Smooth muscle cell (in vitro differentiated cells): Measurements from ENCODE around the gene DUSP7. TPM values are rescaled to one million over a fixed set of nuclear protein-coding genes. Genes with fewer than 3 reads are reported as not detected.

Experiments
- DNase-seq: peaks from one replicate; lab custom pipeline; 2025; ENCODE audit not compliant: unreplicated experiment; lab: John Stamatoyannopoulos, UW
- H2AFZ ChIP-seq: fragments of 200-600 bp; sonication (generic); 2 replicates; pipeline ENCODE4 v1.6.0; 2016; ENCODE audit warnings: antibody characterized with exemption, low read depth, mild to moderate bottlenecking
- H3F3A ChIP-seq: fragments of 200-600 bp; sonication (generic); 2 replicates; pipeline ENCODE4 v1.6.0; 2017; ENCODE audit warnings: antibody characterized with exemption, low read depth
- H3K27ac ChIP-seq: fragments of 200-600 bp; sonication (generic); 2 replicates; pipeline ENCODE4 v1.5.1; 2016; ENCODE audit warnings: low read depth, mild to moderate bottlenecking
- H3K27me3 ChIP-seq: fragments of 200-600 bp; sonication (generic); 2 replicates; pipeline ENCODE4 v1.6.1; 2016; ENCODE audit warnings: low read depth, mild to moderate bottlenecking
- H3K36me3 ChIP-seq: fragments of 200-600 bp; sonication (generic); 2 replicates; pipeline ENCODE4 v1.5.1; 2016; ENCODE audit warnings: low read depth
- H3K4me1 ChIP-seq: fragments of 200-600 bp; sonication (generic); 2 replicates; pipeline ENCODE4 v1.5.1; 2016; ENCODE audit warnings: low read depth
- H3K4me2 ChIP-seq: fragments of 200-600 bp; sonication (generic); 2 replicates; pipeline ENCODE4 v1.6.0; 2016; ENCODE audit warnings: mild to moderate bottlenecking
- H3K4me3 ChIP-seq: fragments of 200-600 bp; sonication (generic); 2 replicates; pipeline ENCODE4 v1.5.1; 2016; ENCODE audit warnings: mild to moderate bottlenecking
- H3K79me2 ChIP-seq: fragments of 200-600 bp; sonication (generic); 2 replicates; pipeline ENCODE4 v1.6.0; 2016; ENCODE audit warnings: low read depth, mild to moderate bottlenecking
- H3K9ac ChIP-seq: fragments of 200-600 bp; sonication (generic); 2 replicates; pipeline ENCODE4 v1.6.0; 2016; ENCODE audit warnings: low read depth
- H3K9me3 ChIP-seq: fragments of 200-600 bp; sonication (generic); replicated peaks from 2 replicates; pipeline ENCODE4 v1.5.1; 2016; ENCODE audit warnings: low read depth
- H4K20me1 ChIP-seq: fragments of 200-600 bp; sonication (generic); 2 replicates; pipeline ENCODE4 v1.6.0; 2016; ENCODE audit warnings: low read depth
- CTCF ChIP-seq: fragments of 200-600 bp; sonication (generic); IDR thresholded peaks from 2 replicates; pipeline ENCODE4 v1.5.1; 2017; ENCODE audit warnings: borderline replicate concordance, mild to moderate bottlenecking, antibody characterized with exemption; ENCODE audit not compliant: insufficient read depth, poor library complexity, severe bottlenecking
- WGBS: methylation state at CpG from one replicate; pipeline ENCODE4 v1.1.7; 2016; ENCODE audit warnings: low lambda C conversion rate; 5-methylcytosine and 5-hydroxymethylcytosine counted together
- polyA plus RNA-seq: library from polyadenylated mRNA; unstranded; fragments of >200 nt; fragmentation: Nextera tagmentation; extraction: Ambion mirVana; gene quantifications from 2 replicates; pipeline ENCODE4 v1.2.1, GENCODE V29; 2016
- total RNA-seq: library from RNA; depleted of rRNA; stranded (reverse); fragments of >200 nt; gene quantifications from 2 replicates; pipeline ENCODE4 v1.2.3, GENCODE V29; 2014

Gene DUSP7
- total and polyA plus RNA-seq, 2 experiments from 2014 or later, result 12.4 to 26.8 TPM

- Histone ChIP-seq H4K20me1 (no peaks in the 10 kb centered on the region), H3K9me3 (no peaks in the 10 kb centered on the region), H3K4me3 (no peak overlapping the region), H3K36me3 (no peaks in the 10 kb centered on the region), H3K27ac (no peak overlapping the region), H3F3A (peaks cover 13% of the 10 kb centered on the region), H2AFZ (no peak overlapping the region), H3K27me3 (no peaks in the 10 kb centered on the region), H3K9ac (no peak overlapping the region), H3K4me1 (peaks cover 14% of the 10 kb centered on the region), H3K79me2 (no peaks in the 10 kb centered on the region), H3K4me2 (no peak overlapping the region)
- WGBS, result 95% methylated on average over 5 of the region's 5 CpGs
- DNase-seq, result no peak
- TF ChIP-seq CTCF, result no peak
Measured at GRCh38 chr3:52083556-52084087, 27.3 kb upstream of the DUSP7 start.

GRCh38 chr3:52082951-52083350, 26.6 kb upstream of the DUSP7 start:
- no peaks in the 10 kb centered on the region for H4K20me1 ChIP-seq
- no peak overlapping the region for H2AFZ ChIP-seq
- over 99% methylated on average over 8 of the region's 8 CpGs for WGBS
- H3K36me3 ChIP-seq, result no peaks in the 10 kb centered on the region
- H3K27me3 ChIP-seq, result no peaks in the 10 kb centered on the region
- H3K4me3 ChIP-seq, result no peak overlapping the region
- H3K27ac ChIP-seq, result no peak overlapping the region
- H3K79me2 ChIP-seq, result no peaks in the 10 kb centered on the region
- H3K9ac ChIP-seq, result no peak overlapping the region
- peaks cover 8% of the 10 kb centered on the region for H3K4me1 ChIP-seq
- H3F3A ChIP-seq, result peaks cover 9% of the 10 kb centered on the region
- no peak for TF ChIP-seq CTCF
- H3K9me3 ChIP-seq, result no peaks in the 10 kb centered on the region
- no peak overlapping the region for H3K4me2 ChIP-seq
- no peak for DNase-seq

GRCh38 chr3:52080830-52081719, 24.7 kb upstream of the DUSP7 start:
- 88% methylated on average over 21 of the region's 21 CpGs for WGBS
- Histone ChIP-seq H3F3A (peaks cover 15% of the 10 kb centered on the region), H3K27ac (no peak overlapping the region), H4K20me1 (no peaks in the 10 kb centered on the region), H3K27me3 (no peaks in the 10 kb centered on the region), H3K4me1 (no peaks in the 10 kb centered on the region), H3K4me2 (no peak overlapping the region), H3K9ac (no peak overlapping the region), H3K79me2 (no peaks in the 10 kb centered on the region), H2AFZ (no peak overlapping the region), H3K36me3 (no peaks in the 10 kb centered on the region), H3K4me3 (no peak overlapping the region), H3K9me3 (no peaks in the 10 kb centered on the region)
- no peak for DNase-seq
- no peak for TF ChIP-seq CTCF

- Histone ChIP-seq H3K79me2 (no peaks in the 10 kb centered on the region), H3K4me2 (no peak overlapping the region), H3K27me3 (no peaks in the 10 kb centered on the region), H3K9me3 (no peaks in the 10 kb centered on the region), H4K20me1 (no peaks in the 10 kb centered on the region), H3K4me3 (no peak overlapping the region), H3K27ac (no peak overlapping the region), H3F3A (peaks cover 15% of the 10 kb centered on the region), H3K4me1 (no peaks in the 10 kb centered on the region), H2AFZ (no peak overlapping the region), H3K9ac (no peak overlapping the region), H3K36me3 (no peaks in the 10 kb centered on the region)
- TF ChIP-seq CTCF, result no peak
- no peak for DNase-seq
- WGBS, result 98% methylated on average over 5 of the region's 5 CpGs
Measured at GRCh38 chr3:52079958-52080357, 23.6 kb upstream of the DUSP7 start.
